Endothelial cell of umbilical vein (primary cell): ENCODE measurements around the gene JPH3. TPM values are rescaled to one million over a fixed set of nuclear protein-coding genes. Genes with fewer than 3 reads are reported as not detected.

Experiments used
- BruUV-seq: library from RNA; stranded (reverse); fragments of 400-500 nt; replicated peaks from 2 replicates; lab custom pipeline; 2021; lab: Mats Ljungman, UMichigan
- CTCF ChIA-PET: fragments of 300-600, 350-600 bp; sonication (Branson Sonifier 250); formaldehyde crosslinking; loops from one replicate; lab custom pipeline; 2021; ENCODE audit warnings: antibody characterized with exemption, inconsistent platforms; lab: Charles Lee
- POLR2A ChIA-PET: fragments of 300-600, 350-600 bp; sonication (Branson Sonifier 250); formaldehyde crosslinking; loops from one replicate; lab custom pipeline; 2021; ENCODE audit warnings: antibody characterized with exemption, inconsistent platforms; lab: Charles Lee
- DNase-seq: peaks from one replicate; pipeline ENCODE4 v3.0.0-alpha.2; 2011; ENCODE audit warnings: low read depth, low spot score
- FAIRE-seq: peaks from 2 replicates; lab custom pipeline; 2011; peaks lifted over from hg19 to GRCh38; lab: Jason Lieb, UNC
- H2AFZ ChIP-seq: 2 replicates; pipeline ENCODE4 v1.6.0; 2012; ENCODE audit warnings: low read depth, low read length, control low read depth, inconsistent platforms
- H3K27ac ChIP-seq: 2 replicates; pipeline ENCODE4 v1.5.1; 2011; ENCODE audit warnings: low read depth, mild to moderate bottlenecking, control low read depth, low read length, moderate library complexity; ENCODE audit not compliant: insufficient read depth
- H3K27me3 ChIP-seq, 2 experiments: 2 replicates each; pipeline versions ENCODE4 v1.6.0 to v1.6.1; 2011; ENCODE audit warnings: low read length in 2 of 2, mixed read lengths in 1 of 2; ENCODE audit not compliant: control insufficient read depth in 2 of 2, insufficient read depth in 2 of 2
- H3K36me3 ChIP-seq, 2 experiments: 2 replicates in 1 of 2; 3 replicates in 1 of 2; pipeline ENCODE4 v1.5.1; 2011; ENCODE audit warnings: low read length in 2 of 2, mild to moderate bottlenecking in 1 of 2, moderate library complexity in 1 of 2; ENCODE audit not compliant: control insufficient read depth in 2 of 2, insufficient read depth in 2 of 2; ENCODE audit errors: extremely low read depth in 1 of 2
- H3K4me1 ChIP-seq: 3 replicates; pipeline ENCODE4 v1.5.1; 2011; ENCODE audit warnings: mild to moderate bottlenecking, low read length; ENCODE audit not compliant: control insufficient read depth, insufficient read depth; ENCODE audit errors: extremely low read depth
- H3K4me2 ChIP-seq: 2 replicates; pipeline ENCODE4 v1.6.1; 2011; ENCODE audit warnings: low read length, control low read depth, mixed read lengths; ENCODE audit not compliant: insufficient read depth
- H3K4me3 ChIP-seq, 3 experiments: fragments of 200-600 bp in 1 of 3; sonication (generic), shearing (Covaris generic) in 1 of 3; replicated peaks in 1 of 3; 2 replicates each; pipeline ENCODE4 v1.5.1; 2011 to 2016; ENCODE audit warnings: control low read depth in 3 of 3, low read length in 3 of 3, mild to moderate bottlenecking in 2 of 3, inconsistent platforms in 1 of 3, low read depth in 1 of 3, moderate library complexity in 1 of 3; ENCODE audit not compliant: insufficient read depth in 1 of 3
- H3K79me2 ChIP-seq: 2 replicates; pipeline ENCODE4 v1.6.0; 2012; ENCODE audit warnings: low read length, inconsistent platforms; ENCODE audit not compliant: control insufficient read depth, insufficient read depth
- H3K9ac ChIP-seq: replicated peaks from 2 replicates; pipeline ENCODE3; 2011; ENCODE audit warnings: low read length, control low read depth; ENCODE audit not compliant: insufficient read depth; ENCODE audit errors: extremely low read depth
- H3K9me1 ChIP-seq: replicated peaks from 3 replicates; pipeline ENCODE4 v1.6.0; 2011; ENCODE audit warnings: mild to moderate bottlenecking, low read length; ENCODE audit not compliant: control insufficient read depth, insufficient read depth; ENCODE audit errors: extremely low read depth
- H3K9me3 ChIP-seq: replicated peaks from 2 replicates; pipeline ENCODE4 v1.5.1; 2012; ENCODE audit warnings: low read length, inconsistent platforms; ENCODE audit not compliant: control insufficient read depth, insufficient read depth
- H4K20me1 ChIP-seq: replicated peaks from 2 replicates; pipeline ENCODE3; 2011; ENCODE audit warnings: mild to moderate bottlenecking, low read length; ENCODE audit not compliant: control insufficient read depth, insufficient read depth; ENCODE audit errors: extremely low read depth
- EZH2 ChIP-seq: IDR thresholded peaks from 2 replicates; pipeline ENCODE4 v1.6.1; 2012; ENCODE audit warnings: borderline replicate concordance, low read depth, mild to moderate bottlenecking, moderate library complexity, low read length, inconsistent platforms; ENCODE audit not compliant: severe bottlenecking
- FOS ChIP-seq: IDR thresholded peaks from 2 replicates; pipeline ENCODE4 v1.6.1; 2011; ENCODE audit warnings: mild to moderate bottlenecking, low read length, moderate library complexity, borderline replicate concordance; ENCODE audit not compliant: insufficient read depth
- GATA2 ChIP-seq: IDR thresholded peaks from 2 replicates; pipeline ENCODE4 v1.7.0; 2011; ENCODE audit warnings: low read depth, mild to moderate bottlenecking, moderate library complexity, mixed read lengths, low read length; ENCODE audit not compliant: insufficient read length, insufficient read depth
- MAX ChIP-seq: IDR thresholded peaks from 2 replicates; pipeline ENCODE4 v1.6.1; 2011; ENCODE audit not compliant: insufficient read depth, insufficient read length
- MYC ChIP-seq: IDR thresholded peaks from one replicate; pipeline ENCODE4 v1.6.1; 2011; ENCODE audit warnings: mild to moderate bottlenecking, low read depth, low read length
- POLR2A ChIP-seq: IDR thresholded peaks from 2 replicates; pipeline ENCODE4 v1.6.1; 2012; ENCODE audit warnings: low read depth, mild to moderate bottlenecking, control low read depth, low read length
- POLR2AphosphoS5 ChIP-seq: IDR thresholded peaks from 2 replicates; pipeline ENCODE4 v1.6.1; 2012; ENCODE audit warnings: low read depth, mild to moderate bottlenecking, control low read depth, low read length, moderate library complexity; ENCODE audit not compliant: insufficient read depth
- dilution Hi-C: fragments of 300-500 bp; cut with MboI; formaldehyde crosslinking; loops from one replicate; pipeline ENCODE4 v1.15.0; 2019; ENCODE audit warnings: low sequenced_read_pairs; ENCODE audit not compliant: extremely low pct_ligation_motif_present
- intact Hi-C: fragments of 100-400 bp; cut with micrococcal nuclease; formaldehyde crosslinking; loops from one replicate; pipeline ENCODE4 v1.10.0; 2022
- polyA plus RNA-seq, 4 experiments: library from polyadenylated mRNA; depleted of rRNA in 3 of 4; stranded (reverse) in 3 of 4; unstranded in 1 of 4; fragments of >200 nt; gene quantifications; 2 replicates each; pipeline versions ENCODE4 v1.2.1 to v1.2.3, GENCODE V29; 2011 to 2012; ENCODE audit warnings: missing spikeins in 1 of 4
- total RNA-seq: library from RNA; stranded (reverse); gene quantifications from 2 replicates; pipeline ENCODE4 v1.2.3, GENCODE V29; 2021

The JPH3 gene
- total and polyA plus RNA-seq, 2 donors (not counting 3 experiments of a cell fraction or from before 2014, with no cell fraction given), result 0.22 to 0.30 TPM

- Histone ChIP-seq H4K20me1 (no peaks in the 10 kb centered on the region), H3K4me1 (peaks cover 9% of the 10 kb centered on the region), H3K79me2 (no peaks in the 10 kb centered on the region), H3K9me1 (no peaks in the 10 kb centered on the region), H3K9me3 (no peaks in the 10 kb centered on the region), H3K9ac (no peak overlapping the region), H3K4me3 (no peak overlapping the region), H2AFZ (no peak overlapping the region), H3K27ac (no peak overlapping the region), H3K27me3 (peaks cover 0 to 3% of the 10 kb centered on the region in 2 experiments), H3K4me2 (no peak overlapping the region), H3K36me3 (no peaks in the 10 kb centered on the region)
- intact Hi-C loops, result no loop called here
- DNase-seq (no peak), FAIRE-seq (no peak)
- TF ChIP-seq POLR2A, result no peak
- TF ChIP-seq MYC, result no peak
- no peak for TF ChIP-seq EZH2
- TF ChIP-seq MAX, result no peak
- TF ChIP-seq GATA2, result no peak
- TF ChIP-seq FOS, result no peak
- TF ChIP-seq POLR2AphosphoS5, result no peak
- CTCF ChIA-PET, result interaction anchor here (1.1 to 2.1 kb wide), 2 partner anchors 8 to 14 kb away, joined by 4 to 12 read pairs; no protein-coding TSS in a partner anchor
- POLR2A ChIA-PET, result interaction anchor here (0.6 kb wide), 1 partner anchor 24 kb away, joined by 3 read pairs; no protein-coding TSS in a partner anchor
- dilution Hi-C loops, result no loop called here
- no TSS peak for BruUV-seq
Observed at GRCh38 chr16:87563022-87563421, 39.3 kb upstream of the JPH3 start.
